AG04450 (cell line): Measurements from ENCODE around the gene RPGRIP1L. TPM values are rescaled to one million over a fixed set of nuclear protein-coding genes. Genes with fewer than 3 reads are reported as not detected.

Experiments used
- CTCF ChIA-PET: fragments of 300-600, 350-600 bp; formaldehyde crosslinking; extraction: SDS; loops from one replicate; lab custom pipeline; 2022; ENCODE audit warnings: antibody characterized with exemption, inconsistent platforms; lab: Charles Lee
- POLR2A ChIA-PET: fragments of 350-600 bp; formaldehyde crosslinking; extraction: SDS; loops from one replicate; lab custom pipeline; 2021; ENCODE audit warnings: antibody characterized with exemption, inconsistent platforms; lab: Yijun Ruan, JAX
- DNase-seq: peaks from one replicate; pipeline ENCODE4 v3.0.0-alpha.2; 2011; ENCODE audit warnings: low read depth, low spot score
- H3K27ac ChIP-seq: one replicate; pipeline ENCODE4 v1.5.1; 2012; ENCODE audit warnings: low read depth, low read length, control low read depth
- H3K27me3 ChIP-seq: one replicate; pipeline ENCODE4 v1.6.0; 2012; ENCODE audit warnings: low read length; ENCODE audit not compliant: control insufficient read depth, insufficient read depth
- H3K4me3 ChIP-seq: 2 replicates; pipeline ENCODE4 v1.5.1; 2011; ENCODE audit warnings: mild to moderate bottlenecking, low read depth, low read length, control low read depth
- H3K9me3 ChIP-seq: 2 replicates; pipeline ENCODE4 v1.5.1; 2012; ENCODE audit warnings: low read length; ENCODE audit not compliant: control insufficient read depth, insufficient read depth
- polyA plus RNA-seq: library from polyadenylated mRNA; depleted of rRNA; stranded (reverse); fragments of >200 nt; gene quantifications from 2 replicates; pipeline ENCODE4 v1.2.3, GENCODE V29; 2011
- TF ChIP-seq, protein P1 (sequence below): IDR thresholded peaks from 2 replicates; pipeline ENCODE4 v1.5.1; 2011; ENCODE audit warnings: low read depth, low read length, control low read depth, inconsistent platforms

Gene RPGRIP1L
- polyA plus RNA-seq, 1 experiment, result 13.0 TPM

DNA sequence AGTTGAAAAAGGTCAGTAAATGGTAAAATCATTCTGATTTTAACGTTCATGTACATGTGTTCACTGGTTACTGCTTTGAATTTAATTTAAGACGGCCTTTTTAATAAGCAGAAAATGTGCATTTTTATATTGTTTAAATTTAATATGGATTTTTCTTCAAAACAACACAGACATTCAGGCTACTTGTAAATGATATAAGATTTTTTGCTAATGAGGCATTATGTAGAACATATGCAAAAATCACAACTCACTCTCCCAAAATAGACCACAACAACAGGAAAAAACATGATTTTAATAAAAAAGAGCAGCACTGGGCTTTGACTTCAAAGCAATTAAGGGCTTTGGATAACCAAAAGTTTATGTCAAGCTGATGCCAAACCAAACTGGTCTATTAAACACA lies 22.3 kb downstream of the RPGRIP1L start:
- POLR2A ChIA-PET, result no interaction called here
- TF ChIP-seq, protein P1, sequence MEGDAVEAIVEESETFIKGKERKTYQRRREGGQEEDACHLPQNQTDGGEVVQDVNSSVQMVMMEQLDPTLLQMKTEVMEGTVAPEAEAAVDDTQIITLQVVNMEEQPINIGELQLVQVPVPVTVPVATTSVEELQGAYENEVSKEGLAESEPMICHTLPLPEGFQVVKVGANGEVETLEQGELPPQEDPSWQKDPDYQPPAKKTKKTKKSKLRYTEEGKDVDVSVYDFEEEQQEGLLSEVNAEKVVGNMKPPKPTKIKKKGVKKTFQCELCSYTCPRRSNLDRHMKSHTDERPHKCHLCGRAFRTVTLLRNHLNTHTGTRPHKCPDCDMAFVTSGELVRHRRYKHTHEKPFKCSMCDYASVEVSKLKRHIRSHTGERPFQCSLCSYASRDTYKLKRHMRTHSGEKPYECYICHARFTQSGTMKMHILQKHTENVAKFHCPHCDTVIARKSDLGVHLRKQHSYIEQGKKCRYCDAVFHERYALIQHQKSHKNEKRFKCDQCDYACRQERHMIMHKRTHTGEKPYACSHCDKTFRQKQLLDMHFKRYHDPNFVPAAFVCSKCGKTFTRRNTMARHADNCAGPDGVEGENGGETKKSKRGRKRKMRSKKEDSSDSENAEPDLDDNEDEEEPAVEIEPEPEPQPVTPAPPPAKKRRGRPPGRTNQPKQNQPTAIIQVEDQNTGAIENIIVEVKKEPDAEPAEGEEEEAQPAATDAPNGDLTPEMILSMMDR, result no peak
- Histone ChIP-seq H3K27ac (no peak overlapping the region), H3K9me3 (no peaks in the 10 kb centered on the region), H3K27me3 (no peaks in the 10 kb centered on the region), H3K4me3 (no peak overlapping the region)
- no peak for DNase-seq
- CTCF ChIA-PET, result no interaction called here

DNA sequence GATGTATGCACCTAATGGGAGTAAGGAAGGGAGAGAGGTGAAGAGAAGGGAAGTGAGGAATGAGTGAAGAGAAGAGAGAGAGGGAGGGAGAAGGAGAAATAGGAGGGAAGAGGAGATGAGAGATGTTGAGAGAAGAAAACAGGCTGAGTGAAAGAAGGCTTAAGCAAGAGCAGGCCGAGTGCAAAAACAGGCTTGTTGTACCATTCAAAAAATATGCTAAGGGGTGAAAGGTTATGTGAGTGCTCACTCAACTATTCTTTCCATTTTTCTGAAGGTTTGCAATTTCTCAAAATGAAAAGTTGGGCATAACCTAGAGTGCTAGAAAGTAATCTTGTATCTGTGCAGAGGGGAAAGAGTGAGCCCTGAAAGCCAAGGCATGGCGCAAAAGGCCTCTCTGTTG lies 22.9 kb downstream of the RPGRIP1L start:
- no peaks in the 10 kb centered on the region for H3K9me3 ChIP-seq

GRCh38 chr16:53678756-53679343 lies 24.8 kb downstream of the RPGRIP1L start:
- Histone ChIP-seq H3K9me3 (no peaks in the 10 kb centered on the region), H3K27me3 (no peaks in the 10 kb centered on the region), H3K27ac (no peak overlapping the region), H3K4me3 (no peak overlapping the region)
- TF ChIP-seq, protein P1, result no peak
- ChIA-PET CTCF (interaction anchor here (0.6 to 1.1 kb wide), 3 partner anchors 9 to 324 kb away, joined by 3 to 6 read pairs (median 3); no protein-coding TSS in a partner anchor), POLR2A (no interaction called here)
- no peak for DNase-seq

More for the DNA sequence above, 22.9 kb downstream of the RPGRIP1L start:
- Histone ChIP-seq H3K27me3 (no peaks in the 10 kb centered on the region), H3K27ac (no peak overlapping the region), H3K4me3 (no peak overlapping the region)
- ChIA-PET POLR2A (no interaction called here), CTCF (no interaction called here)
- no peak for DNase-seq
- TF ChIP-seq, protein P1, result no peak

DNA sequence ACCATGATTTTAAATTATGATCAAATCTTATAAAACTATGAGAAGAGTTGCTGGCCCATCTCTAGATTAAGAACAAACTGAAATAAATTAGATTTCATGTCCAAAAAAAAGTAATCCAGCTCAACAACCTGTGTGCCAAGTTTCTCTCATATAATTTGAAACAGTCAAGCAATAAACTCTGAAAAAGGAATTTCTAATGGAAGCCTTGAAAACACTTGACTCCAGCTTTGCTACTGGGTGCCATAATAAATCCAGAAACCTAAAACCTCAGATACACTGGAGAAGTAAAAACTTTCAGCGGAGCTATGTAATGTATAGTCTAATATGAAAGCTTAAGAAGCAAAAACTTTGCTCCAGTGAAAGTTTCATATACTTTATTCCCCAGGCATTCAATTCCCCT lies 25.5 kb downstream of the RPGRIP1L start:
- no peak overlapping the region for H3K27ac ChIP-seq
- H3K4me3 ChIP-seq, result no peak overlapping the region
- CTCF ChIA-PET, result interaction anchor here (0.6 to 1.1 kb wide), 3 partner anchors 8 to 325 kb away, joined by 3 to 6 read pairs (median 3); no protein-coding TSS in a partner anchor
- H3K27me3 ChIP-seq, result no peaks in the 10 kb centered on the region
- TF ChIP-seq, protein P1, result no peak
- H3K9me3 ChIP-seq, result no peaks in the 10 kb centered on the region
- POLR2A ChIA-PET, result no interaction called here
- DNase-seq, result no peak

DNA sequence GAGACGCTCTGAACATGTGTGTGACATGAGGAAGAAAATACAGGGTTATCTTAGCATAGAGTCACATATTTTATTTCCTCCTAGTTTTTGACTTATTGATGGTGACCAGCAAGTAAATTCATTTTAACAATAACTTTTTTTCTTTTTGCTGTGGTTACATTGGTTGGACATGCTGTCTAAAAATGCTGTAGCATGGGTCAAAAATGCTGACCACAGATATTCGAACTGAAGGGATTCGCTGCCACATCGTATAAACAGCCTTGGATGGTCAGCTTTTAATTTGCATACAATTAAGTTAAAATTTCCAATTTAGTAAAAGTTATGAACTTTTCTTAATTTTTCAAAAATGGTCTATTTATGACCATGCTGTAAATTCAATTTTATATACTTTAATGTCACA lies 30.5 kb downstream of the RPGRIP1L start:
- TF ChIP-seq, protein P1, result no peak
- CTCF ChIA-PET, result no interaction called here
- no peaks in the 10 kb centered on the region for H3K9me3 ChIP-seq
- H3K27ac ChIP-seq, result no peak overlapping the region
- no peaks in the 10 kb centered on the region for H3K27me3 ChIP-seq
- DNase-seq, result no peak
- no peak overlapping the region for H3K4me3 ChIP-seq
- POLR2A ChIA-PET, result no interaction called here
